ENCODE results near the gene POLH. TPM values are rescaled to one million over a fixed set of nuclear protein-coding genes. Genes with fewer than 3 reads are reported as not detected.
A peak's percentile ranks its signal among the peaks of the same experiment; 100 is the strongest.

Gene POLH
- total and polyA plus RNA-seq, 2 experiments from 2014 or later: 5.6 to 10.3 TPM

DNA sequence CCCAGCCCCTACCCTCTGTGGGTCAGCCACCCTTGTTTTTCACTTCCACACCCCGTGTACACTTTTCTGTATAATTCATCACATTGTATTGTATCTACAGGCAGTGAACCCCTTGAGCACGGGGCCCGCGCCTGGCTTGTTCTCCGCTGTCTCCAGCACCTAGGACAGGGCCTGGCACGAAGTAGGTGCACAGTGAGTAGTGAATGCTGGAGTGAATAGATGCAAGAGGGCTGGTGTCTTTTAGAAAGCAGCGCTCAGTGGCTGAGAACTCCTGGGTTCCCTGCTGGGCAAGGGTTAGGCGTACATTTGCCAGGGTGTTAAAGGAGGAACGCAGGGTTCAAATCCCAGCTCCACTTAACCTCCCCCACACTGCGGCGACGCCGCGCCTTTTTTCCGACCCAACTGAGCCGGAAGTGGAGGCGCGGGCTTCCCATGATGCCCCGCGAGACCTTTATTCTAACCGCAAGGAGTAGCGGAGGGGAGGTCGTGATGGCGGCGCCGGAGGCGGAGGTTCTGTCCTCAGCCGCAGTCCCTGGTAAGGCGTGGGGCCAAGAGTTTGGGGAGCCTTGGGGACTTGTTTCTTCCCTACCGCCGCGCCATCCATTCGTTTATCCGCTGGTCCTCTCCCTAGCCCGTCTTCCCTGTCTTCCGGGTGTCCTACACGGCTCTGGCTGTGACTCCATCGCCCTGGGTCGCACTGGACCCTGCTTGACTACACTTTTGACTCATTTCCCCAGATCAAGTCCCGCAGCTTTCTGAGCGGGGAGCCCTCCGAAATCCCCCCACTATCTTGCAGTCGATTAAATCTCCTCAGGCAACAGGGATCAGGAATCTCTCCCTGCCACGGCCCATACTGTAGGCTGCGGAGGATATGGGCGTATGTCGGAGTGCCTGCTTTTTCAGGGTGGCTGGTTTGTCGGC lies 59.7 kb downstream of the POLH start, which contains the start of gene MAD2L1BP:
Gene MAD2L1BP (plus strand): TSS at position 454 of the 921 bp plus-strand sequence. CDS start 36 bp downstream, at position 490.
- peak within 1 kb of the TSS; percentile 72 for H3K4me3 ChIP-seq

DNA sequence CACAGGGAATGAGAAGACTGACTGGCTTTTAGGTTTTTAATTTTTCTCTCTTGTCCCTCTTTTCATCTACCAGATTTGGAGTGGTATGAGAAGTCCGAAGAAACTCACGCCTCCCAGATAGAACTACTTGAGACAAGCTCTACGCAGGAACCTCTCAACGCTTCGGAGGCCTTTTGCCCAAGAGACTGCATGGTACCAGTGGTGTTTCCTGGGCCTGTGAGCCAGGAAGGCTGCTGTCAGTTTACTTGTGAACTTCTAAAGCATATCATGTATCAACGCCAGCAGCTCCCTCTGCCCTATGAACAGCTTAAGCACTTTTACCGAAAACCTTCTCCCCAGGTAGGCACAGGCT lies 60.3 kb downstream of the POLH start:
- peaks cover 16% of the 10 kb centered on the region for H3K4me1 ChIP-seq (ENCODE audit: low read depth)
- H3K27ac ChIP-seq: peak overlapping the region; percentile 38
- peak overlapping the region; percentile 72 for H3K4me3 ChIP-seq
- TF ChIP-seq CTCF (IDR thresholded peaks at IDR 0.05; ENCODE audit: low read depth, low read length): no peak
- H3K36me3 ChIP-seq: peaks cover 15% of the 10 kb centered on the region
- no peaks in the 10 kb centered on the region for H3K27me3 ChIP-seq
- H3K9me3 ChIP-seq (ENCODE audit: low read depth): no peaks in the 10 kb centered on the region
- DNase-seq (ENCODE audit: low read depth in 1 of 2, low spot score in 1 of 2): peak; percentile 9 to 16

More for the DNA sequence above, 59.7 kb downstream of the POLH start, which contains the start of gene MAD2L1BP:
- no peak for TF ChIP-seq CTCF (IDR thresholded peaks at IDR 0.05; ENCODE audit: low read depth, low read length)
- H3K36me3 ChIP-seq: peaks cover 12% of the 10 kb centered on the region
- H3K27ac ChIP-seq: peak within 1 kb of the TSS; percentile 38
- H3K9me3 ChIP-seq (ENCODE audit: low read depth): no peaks in the 10 kb centered on the region
- H3K27me3 ChIP-seq: no peaks in the 10 kb centered on the region
- DNase-seq (ENCODE audit: low read depth in 1 of 2, low spot score in 1 of 2): peak; percentile 77 to 80
- peaks cover 22% of the 10 kb centered on the region for H3K4me1 ChIP-seq (ENCODE audit: low read depth)

DNA sequence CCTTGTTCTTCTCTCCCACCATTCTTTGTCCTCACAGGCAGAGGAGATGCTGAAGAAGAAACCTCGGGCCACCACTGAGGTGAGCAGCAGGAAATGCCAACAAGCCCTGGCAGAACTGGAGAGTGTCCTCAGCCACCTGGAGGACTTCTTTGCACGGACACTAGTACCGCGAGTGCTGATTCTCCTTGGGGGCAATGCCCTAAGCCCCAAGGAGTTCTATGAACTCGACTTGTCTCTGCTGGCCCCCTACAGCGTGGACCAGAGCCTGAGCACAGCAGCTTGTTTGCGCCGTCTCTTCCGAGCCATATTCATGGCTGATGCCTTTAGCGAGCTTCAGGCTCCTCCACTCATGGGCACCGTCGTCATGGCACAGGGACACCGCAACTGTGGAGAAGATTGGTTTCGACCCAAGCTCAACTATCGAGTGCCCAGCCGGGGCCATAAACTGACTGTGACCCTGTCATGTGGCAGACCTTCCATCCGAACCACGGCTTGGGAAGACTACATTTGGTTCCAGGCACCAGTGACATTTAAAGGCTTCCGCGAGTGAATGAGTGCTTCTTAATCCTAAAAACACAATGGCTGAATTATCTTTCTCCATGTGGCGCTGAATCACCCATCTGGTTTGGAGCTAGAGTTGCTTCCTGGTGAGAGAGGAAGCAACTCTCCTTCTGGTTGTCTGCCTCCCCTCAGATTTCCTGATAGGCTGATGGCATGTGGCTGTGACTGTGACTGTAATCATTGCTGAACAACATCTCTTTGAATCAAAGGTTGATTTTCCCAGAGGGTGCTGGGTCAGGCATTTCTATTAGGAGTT lies 64.2 kb downstream of the POLH start:
- Histone ChIP-seq H3K27ac (no peak overlapping the region), H3K4me1 (ENCODE audit: low read depth) (peaks cover 14% of the 10 kb centered on the region), H3K36me3 (peaks cover 19% of the 10 kb centered on the region), H3K27me3 (no peaks in the 10 kb centered on the region), H3K4me3 (no peak overlapping the region), H3K9me3 (ENCODE audit: low read depth) (no peaks in the 10 kb centered on the region)
- DNase-seq (ENCODE audit: low read depth in 1 of 2, low spot score in 1 of 2): no peak
- TF ChIP-seq CTCF (IDR thresholded peaks at IDR 0.05; ENCODE audit: low read depth, low read length): no peak

- H3K4me1 ChIP-seq (ENCODE audit: low read depth): no peaks in the 10 kb centered on the region
- no peaks in the 10 kb centered on the region for H3K9me3 ChIP-seq (ENCODE audit: low read depth)
- peak within 1 kb of the TSS; percentile 25 for H3K27ac ChIP-seq
- TF ChIP-seq CTCF (IDR thresholded peaks at IDR 0.05; ENCODE audit: low read depth, low read length): no peak
- no peaks in the 10 kb centered on the region for H3K27me3 ChIP-seq
- H3K4me3 ChIP-seq: peak within 1 kb of the TSS; percentile 45
- peak; percentile 81 to 88 for DNase-seq (ENCODE audit: low read depth in 1 of 2, low spot score in 1 of 2)
- peaks cover 12% of the 10 kb centered on the region for H3K36me3 ChIP-seq
Observed at GRCh38 chr6:43644940-43645612, 69.1 kb downstream of the POLH start, which contains the start of gene RSPH9. Gene RSPH9, plus strand, starts transcription at chr6:43645036. Its CDS starts 63 bp downstream, at chr6:43645099.

GRCh38 chr6:43645613-43645964 lies 69.6 kb downstream of the POLH start:
- no peaks in the 10 kb centered on the region for H3K27me3 ChIP-seq
- H3K4me3 ChIP-seq: peak overlapping the region; percentile 45
- H3K4me1 ChIP-seq (ENCODE audit: low read depth): no peaks in the 10 kb centered on the region
- H3K36me3 ChIP-seq: peaks cover 7% of the 10 kb centered on the region
- peak overlapping the region; percentile 25 for H3K27ac ChIP-seq
- TF ChIP-seq CTCF (IDR thresholded peaks at IDR 0.05; ENCODE audit: low read depth, low read length): no peak
- no peaks in the 10 kb centered on the region for H3K9me3 ChIP-seq (ENCODE audit: low read depth)
- no peak for DNase-seq (ENCODE audit: low read depth in 1 of 2, low spot score in 1 of 2)
